GM11168 (cell line): Measurements from ENCODE around the gene TAF11L10.
"Not testable (repeated sequence)": the region's sequence is repeated elsewhere in the genome, so short reads cannot be mapped to it uniquely, and the experiment has no call there.

Experiments
- in situ Hi-C: fragments of 300-500 bp; cut with MboI; formaldehyde crosslinking; loops from one replicate; pipeline ENCODE4 v1.12.0; 2022; ENCODE audit warnings: low sequenced_read_pairs; ENCODE audit not compliant: unreplicated experiment

Gene TAF11L10

DNA sequence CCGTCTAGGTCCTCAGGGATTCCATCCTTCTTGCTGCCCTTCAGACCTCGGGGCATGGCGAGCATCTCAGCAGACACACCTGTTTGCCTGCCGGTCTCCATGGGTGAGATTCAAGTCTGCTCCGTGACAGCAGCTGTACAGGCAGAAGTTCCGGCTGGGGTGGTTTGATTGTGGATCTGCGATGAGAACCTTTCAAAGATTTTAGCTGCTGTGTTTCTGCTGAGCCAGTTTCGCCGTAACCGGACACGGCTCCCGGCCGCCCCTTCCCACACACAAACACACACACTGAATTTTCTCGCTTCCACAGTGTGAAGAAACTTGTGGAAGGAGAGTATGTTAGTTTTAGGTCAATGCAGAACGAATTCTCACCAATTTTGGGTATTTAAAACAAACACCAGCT lies at the start of gene TAF11L10:
TAF11L10 (minus strand) TSS at position 101 of the 400 bp plus-strand sequence.
- in situ Hi-C loops: not testable (repeated sequence)

DNA sequence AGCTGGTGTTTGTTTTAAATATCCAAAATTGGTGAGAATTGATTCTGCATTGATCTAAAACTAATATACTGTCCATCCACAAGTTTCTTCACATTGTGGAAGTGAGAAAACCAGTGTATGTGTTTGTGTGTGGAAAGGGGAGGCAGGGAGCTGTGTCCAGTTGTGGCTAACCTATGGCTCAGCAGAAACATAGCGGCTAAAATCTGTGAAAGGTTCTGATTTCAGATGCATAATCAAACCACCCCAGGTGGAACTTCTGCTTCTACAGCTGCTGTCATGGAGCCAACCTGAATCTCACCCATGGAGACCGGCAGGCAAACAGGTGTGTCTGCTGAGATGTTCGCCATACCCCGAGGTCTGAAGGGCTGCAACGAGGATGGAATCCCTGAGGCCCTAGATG lies 36.5 kb upstream of the TAF11L10 start, which contains the start of gene TAF11L14:
TAF11L14 (plus strand) TSS at position 301 of the 400 bp plus-strand sequence.
- in situ Hi-C loops: no loop called here

DNA sequence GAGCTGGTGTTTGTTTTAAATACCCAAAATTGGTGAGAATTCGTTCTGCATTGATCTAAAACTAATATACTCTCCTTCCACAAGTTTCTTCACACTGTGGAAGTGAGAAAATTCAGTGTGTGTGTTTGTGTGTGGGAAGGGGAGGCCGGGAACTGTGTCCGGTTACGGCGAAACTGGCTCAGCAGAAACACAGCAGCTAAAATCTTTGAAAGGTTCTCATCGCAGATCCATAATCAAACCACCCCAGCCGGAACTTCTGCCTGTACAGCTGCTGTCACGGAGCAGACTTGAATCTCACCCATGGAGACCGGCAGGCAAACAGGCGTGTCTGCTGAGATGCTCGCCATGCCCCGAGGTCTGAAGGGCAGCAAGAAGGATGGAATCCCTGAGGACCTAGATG lies 34.2 kb upstream of the TAF11L10 start, which contains the start of gene TAF11L13:
TAF11L13 (plus strand) TSS at position 301 of the 400 bp plus-strand sequence.
- in situ Hi-C loops: not testable (repeated sequence)

DNA sequence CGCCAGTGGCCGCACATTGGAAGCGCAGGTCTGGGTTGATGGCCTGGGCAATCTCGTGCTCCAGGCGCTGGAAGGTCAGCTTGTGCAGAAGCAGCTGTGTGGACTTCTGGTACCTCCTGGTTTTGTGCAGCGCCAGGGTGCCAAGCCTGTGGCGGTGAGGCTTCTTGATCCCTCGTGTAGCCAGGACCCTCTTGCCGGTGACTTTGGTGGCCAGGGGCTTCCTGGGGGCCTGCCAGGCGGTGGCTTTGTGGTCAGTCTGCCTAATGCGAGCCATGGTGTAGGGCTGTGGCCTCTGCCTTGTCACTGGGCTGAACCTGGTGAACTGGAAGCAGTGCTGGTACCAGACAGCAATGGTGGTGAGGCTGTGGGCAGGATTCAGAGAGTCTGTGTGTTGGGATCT lies 28.1 kb upstream of the TAF11L10 start:
- in situ Hi-C loops: no loop called here

DNA sequence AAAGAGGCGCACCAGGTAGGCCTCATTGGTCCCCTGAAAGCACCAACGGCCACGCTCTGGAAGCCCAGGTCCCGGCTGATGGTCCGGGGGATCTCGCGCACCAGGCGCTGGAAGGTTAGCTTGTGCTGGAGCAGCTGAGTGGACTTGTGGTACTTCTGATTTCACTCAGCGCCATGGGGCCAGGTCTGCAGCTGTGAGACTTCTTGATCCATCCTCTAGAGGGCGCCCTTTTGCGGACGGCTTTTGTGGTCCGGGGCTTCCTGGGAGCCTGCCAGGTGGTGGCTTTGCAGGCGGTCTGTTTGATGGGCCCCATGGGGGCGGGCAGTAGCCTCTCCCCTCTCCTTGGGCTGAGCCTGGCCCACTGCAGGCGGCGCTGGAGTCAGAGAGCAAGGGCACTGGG lies 23.0 kb upstream of the TAF11L10 start:
- in situ Hi-C loops: no loop called here

DNA sequence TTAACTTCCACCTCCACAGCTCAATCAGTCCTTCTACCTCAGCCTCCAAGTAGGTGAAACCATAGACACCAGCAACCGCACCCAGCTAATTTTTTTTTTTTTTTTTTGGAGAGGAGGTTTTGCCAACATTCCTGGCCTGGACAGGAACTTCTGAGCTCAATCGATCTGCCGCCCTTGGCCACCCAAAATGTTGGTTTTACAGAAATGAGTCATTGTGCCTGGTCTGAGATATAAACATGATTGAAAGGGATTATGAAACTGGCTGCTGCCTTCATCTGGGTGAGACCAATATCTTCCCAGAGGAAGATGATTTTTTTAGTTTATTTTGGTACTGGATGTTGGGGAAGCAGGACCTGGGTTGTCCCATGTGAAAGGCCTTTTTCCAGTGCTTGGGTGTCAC lies 21.7 kb upstream of the TAF11L10 start:
- in situ Hi-C loops: loop anchor here (10.0 kb wide), 1 partner anchor 115 kb away; no protein-coding TSS in a partner anchor

DNA sequence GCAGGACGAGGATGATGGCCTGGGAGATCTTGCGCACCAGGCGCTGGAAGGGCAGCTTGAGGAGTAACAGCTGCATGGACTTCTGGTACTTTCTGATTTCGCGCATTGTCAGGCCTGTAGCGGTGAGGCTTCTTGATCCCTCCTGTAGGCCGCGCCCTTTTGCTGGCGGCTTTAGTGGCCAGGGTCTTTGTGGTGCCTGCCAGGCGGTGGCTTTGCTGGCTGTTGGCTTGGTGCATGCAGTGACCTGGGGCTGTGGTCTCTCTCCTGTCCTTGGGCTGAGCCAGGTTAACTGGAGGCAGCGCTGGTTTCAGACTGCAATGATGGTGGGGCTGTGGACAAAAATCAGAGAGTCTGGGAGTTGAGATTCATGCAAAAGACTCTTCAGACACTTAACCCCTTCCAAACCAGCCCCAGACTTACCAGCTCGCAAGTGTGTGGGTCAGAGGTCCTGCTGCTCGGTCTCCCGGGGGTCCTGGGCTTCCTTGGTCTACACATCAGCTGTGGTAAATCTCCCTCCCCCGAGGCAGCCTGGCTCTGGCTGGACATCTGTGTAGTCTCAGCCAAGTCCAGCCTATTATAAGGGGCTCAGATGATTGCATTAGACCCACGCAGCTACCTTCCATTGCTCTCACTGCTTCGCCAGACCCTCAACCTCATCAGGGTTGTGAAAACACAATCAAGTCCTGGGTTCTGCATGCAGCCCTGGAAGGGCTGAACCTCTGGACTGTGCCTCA lies 17.4 kb upstream of the TAF11L10 start:
- in situ Hi-C loops: loop anchor here (10.0 kb wide), 1 partner anchor 110 kb away; no protein-coding TSS in a partner anchor

DNA sequence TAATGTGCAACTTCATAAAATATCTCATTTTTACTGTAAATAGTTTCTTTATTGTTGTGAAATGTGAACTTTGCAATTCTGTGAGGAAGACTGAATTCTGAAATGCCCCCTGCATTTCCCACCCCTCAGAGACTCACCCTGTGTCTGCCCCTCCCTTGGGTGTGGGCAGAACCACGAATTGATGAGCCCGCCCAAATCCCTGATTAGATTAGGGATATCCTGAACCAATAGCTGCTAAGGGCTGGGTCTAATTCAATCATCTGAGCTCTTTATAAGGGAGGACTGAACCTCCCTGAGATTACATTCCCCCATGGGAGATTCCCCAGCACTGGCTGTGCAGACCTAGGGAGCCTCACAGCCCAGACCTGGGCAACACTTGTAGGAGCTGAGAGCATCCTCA lies 12.5 kb upstream of the TAF11L10 start, which contains the start of gene TAF11L12:
TAF11L12 (plus strand) TSS at position 301 of the 400 bp plus-strand sequence.
- in situ Hi-C loops: loop anchor here (10.0 kb wide), 1 partner anchor 105 kb away; no protein-coding TSS in a partner anchor

DNA sequence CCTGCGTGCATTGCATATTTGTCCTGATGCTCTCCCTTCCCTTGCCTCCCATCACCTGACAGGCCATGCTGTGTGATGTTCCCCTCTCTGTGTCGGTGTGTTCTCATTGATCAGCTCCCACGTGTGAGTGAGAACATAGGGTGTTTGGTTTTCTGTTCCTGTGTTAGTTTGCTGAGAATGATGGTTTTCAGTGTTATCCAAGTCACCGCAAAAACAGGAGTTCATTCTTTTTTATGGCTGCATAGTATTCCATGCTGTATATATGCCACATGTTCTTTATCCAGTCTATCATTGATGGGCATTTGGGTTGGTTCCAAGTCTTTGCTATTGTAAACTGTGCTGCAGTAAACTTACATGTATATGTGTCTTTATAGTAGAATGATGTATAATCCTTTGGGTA lies 9.8 kb upstream of the TAF11L10 start:
- in situ Hi-C loops: loop anchor here (10.0 kb wide), 1 partner anchor 83 kb away; the partner anchor contains the start of genes TAF11L4, TAF11L5 and TAF11L6

DNA sequence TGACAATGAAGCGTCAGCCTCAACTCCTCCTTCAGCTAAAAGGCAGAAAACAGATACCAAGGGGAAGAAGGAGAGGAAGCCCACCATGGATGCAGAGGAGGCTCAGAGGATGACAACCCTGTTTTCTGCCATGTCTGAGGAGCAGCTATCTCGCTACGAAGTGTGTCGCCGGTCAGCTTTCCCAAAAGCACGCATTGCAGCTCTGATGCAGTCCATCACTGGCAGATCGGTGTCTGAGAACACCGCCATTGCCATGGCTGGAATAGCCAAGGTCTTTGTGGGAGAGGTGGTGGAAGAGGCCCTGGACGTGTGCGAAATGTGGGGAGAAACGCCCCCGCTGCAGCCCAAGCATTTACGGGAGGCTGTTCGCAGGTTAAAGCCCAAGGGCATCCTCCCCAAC lies 7.3 kb upstream of the TAF11L10 start:
- in situ Hi-C loops: loop anchor here (10.0 kb wide), 1 partner anchor 80 kb away; the partner anchor contains the start of genes TAF11L4, TAF11L5 and TAF11L6

DNA sequence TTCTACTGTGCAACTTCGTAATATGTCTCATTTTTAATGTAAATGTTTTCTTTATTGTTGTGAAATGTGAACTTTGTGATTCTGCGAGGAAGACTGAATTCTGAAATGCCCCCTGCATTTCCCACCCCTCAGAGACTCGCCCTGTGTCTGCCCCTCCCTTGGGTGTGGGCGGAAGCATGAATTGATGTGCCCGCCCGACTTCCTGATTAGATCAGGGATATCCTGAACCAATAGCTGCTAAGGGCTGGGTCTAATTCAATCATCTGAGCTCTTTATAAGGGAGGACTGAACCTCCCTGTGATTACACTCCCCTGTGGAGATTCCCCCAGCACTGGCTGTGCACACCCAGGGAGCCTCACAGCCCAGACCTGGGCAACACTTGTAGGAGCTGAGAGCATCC lies 6.3 kb upstream of the TAF11L10 start, which contains the start of gene TAF11L11:
TAF11L11 (plus strand) TSS at position 304 of the 400 bp plus-strand sequence.
- in situ Hi-C loops: loop anchor here (10.0 kb wide), 1 partner anchor 79 kb away; the partner anchor contains the start of genes TAF11L4, TAF11L5 and TAF11L6

DNA sequence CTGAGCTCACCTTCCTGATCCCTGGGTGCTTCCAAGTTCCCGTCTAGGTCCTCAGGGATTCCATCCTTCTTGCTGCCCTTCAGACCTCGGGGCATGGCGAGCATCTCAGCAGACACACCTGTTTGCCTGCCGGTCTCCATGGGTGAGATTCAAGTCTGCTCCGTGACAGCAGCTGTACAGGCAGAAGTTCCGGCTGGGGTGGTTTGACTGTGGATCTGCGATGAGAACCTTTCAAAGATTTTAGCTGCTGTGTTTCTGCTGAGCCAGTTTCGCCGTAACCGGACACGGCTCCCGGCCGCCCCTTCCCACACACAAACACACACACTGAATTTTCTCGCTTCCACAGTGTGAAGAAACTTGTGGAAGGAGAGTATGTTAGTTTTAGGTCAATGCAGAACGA lies 3.4 kb downstream of the TAF11L10 start, which contains the start of gene TAF11L9:
TAF11L9 (minus strand) TSS at position 140 of the 400 bp plus-strand sequence.
- in situ Hi-C loops: not testable (repeated sequence)

DNA sequence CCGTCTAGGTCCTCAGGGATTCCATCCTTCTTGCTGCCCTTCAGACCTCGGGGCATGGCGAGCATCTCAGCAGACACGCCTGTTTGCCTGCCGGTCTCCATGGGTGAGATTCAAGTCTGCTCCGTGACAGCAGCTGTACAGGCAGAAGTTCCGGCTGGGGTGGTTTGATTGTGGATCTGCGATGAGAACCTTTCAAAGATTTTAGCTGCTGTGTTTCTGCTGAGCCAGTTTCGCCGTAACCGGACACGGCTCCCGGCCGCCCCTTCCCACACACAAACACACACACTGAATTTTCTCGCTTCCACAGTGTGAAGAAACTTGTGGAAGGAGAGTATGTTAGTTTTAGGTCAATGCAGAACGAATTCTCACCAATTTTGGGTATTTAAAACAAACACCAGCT lies 6.8 kb downstream of the TAF11L10 start, which contains the start of gene TAF11L8:
TAF11L8 (minus strand) TSS at position 101 of the 400 bp plus-strand sequence.
- in situ Hi-C loops: not testable (repeated sequence)

DNA sequence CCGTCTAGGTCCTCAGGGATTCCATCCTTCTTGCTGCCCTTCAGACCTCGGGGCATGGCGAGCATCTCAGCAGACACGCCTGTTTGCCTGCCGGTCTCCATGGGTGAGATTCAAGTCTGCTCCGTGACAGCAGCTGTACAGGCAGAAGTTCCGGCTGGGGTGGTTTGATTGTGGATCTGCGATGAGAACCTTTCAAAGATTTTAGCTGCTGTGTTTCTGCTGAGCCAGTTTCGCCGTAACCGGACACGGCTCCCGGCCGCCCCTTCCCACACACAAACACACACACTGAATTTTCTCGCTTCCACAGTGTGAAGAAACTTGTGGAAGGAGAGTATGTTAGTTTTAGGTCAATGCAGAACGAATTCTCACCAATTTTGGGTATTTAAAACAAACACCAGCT lies 12.0 kb downstream of the TAF11L10 start, which contains the start of gene TAF11L7:
TAF11L7 (minus strand) TSS at position 101 of the 400 bp plus-strand sequence.
- in situ Hi-C loops: loop anchor here (10.0 kb wide), 1 partner anchor 81 kb away; no protein-coding TSS in a partner anchor
